ENCODE measurements around the gene TEX22.

Gene TEX22

DNA sequence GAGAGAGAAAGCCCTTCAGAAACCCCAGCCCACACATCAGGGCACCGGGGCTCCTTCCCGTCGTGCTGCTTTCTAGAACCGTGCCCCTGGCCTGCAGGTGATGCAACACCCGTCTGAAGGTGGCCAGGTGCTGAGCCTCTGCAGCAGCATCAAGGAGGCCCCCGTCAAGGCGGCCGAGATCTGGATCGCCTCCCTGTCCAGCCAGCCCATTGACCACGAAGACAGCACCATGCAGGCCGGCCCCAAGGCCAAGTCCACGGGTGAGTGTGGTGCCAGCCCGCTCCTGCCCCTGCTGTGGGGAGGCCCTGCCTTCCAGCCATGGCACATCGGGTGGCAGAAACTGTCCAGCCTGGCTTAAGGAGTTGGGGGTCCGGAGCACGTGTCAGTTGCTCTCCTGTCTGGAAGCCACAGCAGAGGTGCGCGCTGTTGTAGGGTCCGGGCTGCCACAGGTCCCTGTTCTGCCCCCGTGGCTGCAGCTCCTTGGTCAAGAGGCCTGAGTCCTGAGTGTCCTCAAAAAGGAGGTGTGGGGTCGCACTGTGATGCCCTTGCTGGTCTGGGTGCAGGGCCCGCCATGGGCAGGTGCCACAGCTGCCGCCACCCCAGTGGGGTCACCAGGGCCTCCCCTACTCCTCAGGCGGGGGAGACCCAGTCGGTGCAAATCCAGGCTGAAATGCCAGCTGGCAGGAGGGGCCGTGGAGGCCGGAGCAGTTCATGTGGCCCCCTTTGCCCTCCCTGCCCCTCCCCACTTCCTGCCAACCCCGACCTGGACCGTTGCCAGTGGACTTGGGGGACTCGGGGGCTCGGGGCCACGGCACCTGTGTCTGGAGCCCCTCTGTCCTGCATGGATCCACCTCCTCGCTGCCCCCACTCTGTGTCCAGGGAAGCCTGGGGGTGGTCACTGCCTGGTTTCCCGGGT lies 31.0 kb upstream of the TEX22 start:
- DNase-seq: no peak

GRCh38 chr14:105368032-105368417 lies 30.3 kb upstream of the TEX22 start:
- no peak for DNase-seq

GRCh38 chr14:105368426-105368825 lies 29.9 kb upstream of the TEX22 start:
- DNase-seq: no peak

- no peak for DNase-seq
Measured at GRCh38 chr14:105368910-105369652, 29.3 kb upstream of the TEX22 start.

DNA sequence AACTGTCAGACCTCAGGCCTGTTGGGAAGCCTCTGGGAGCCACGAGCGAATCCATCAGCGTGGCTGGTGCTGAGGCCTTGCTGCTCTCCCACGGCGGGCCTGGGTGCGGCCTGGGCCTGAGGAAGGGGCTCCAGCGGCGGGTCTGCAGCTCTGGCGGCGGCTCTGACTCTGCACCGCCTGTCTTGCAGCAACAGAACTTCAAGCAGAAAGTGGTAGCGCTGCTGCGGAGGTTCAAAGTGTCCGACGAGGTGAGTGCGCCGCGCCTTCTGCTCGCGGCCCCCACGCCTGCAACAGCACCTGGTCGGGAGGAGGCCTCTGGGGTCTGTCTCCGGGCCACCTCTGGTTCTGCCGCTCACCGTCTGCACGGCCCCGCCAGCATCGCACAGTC lies 28.7 kb upstream of the TEX22 start:
- DNase-seq: no peak

- DNase-seq: no peak
Measured at GRCh38 chr14:105374389-105374788, 23.9 kb upstream of the TEX22 start.

GRCh38 chr14:105375635-105376057 lies 22.7 kb upstream of the TEX22 start:
- no peak for DNase-seq

GRCh38 chr14:105376521-105377440 lies 21.6 kb upstream of the TEX22 start:
- no peak for DNase-seq

DNA sequence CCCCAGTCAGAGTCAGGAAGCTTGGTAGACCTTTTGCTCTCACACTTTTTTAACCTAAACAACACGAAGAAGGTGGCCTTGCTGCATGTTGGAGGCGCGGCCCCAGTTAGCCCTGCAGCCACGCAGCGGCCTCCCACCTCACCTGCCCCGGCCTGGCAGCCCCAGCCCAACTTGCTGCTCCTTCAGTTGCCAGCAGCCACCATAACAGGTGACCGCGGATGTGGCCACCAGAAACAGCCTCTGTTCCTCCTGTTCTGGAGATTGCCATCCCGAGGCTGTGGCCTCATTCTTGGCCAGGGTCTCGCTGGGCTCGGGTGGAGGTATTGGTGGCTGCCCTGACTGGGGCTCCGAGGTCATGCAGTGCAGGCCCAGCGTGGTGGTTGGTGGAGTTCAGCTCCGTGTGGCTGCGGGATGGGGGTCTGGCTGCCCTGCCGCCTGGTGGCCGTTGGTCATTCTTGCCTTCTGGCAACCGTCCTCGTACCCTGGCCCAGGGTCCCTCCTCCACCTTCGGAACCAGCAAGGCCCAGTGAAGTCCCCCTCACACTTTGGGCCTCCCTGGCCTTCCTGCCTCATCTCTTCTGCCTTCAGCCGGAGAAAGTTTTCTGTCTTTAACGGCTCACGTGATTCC lies 20.7 kb upstream of the TEX22 start:
- DNase-seq: no peak

DNA sequence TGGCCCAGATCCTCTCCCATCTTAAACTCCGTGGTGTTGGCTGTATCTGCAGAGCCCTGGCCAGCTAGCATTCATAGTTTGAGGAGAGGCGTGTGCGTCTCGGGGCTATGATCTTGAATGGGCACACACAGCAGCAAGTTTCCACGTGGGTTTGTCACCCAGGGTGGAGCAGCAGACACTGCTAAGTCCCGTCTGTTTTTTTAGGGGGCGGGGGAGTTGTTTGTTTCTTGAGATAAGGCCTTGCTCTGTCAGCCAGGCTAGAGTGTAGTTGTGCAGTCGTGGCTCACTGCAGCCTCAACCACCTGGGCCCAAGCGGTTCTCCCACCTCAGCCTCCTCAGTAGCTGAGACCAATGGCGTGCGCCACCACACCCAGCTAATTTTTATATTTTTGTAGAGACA lies 20.1 kb upstream of the TEX22 start:
- DNase-seq: no peak

DNA sequence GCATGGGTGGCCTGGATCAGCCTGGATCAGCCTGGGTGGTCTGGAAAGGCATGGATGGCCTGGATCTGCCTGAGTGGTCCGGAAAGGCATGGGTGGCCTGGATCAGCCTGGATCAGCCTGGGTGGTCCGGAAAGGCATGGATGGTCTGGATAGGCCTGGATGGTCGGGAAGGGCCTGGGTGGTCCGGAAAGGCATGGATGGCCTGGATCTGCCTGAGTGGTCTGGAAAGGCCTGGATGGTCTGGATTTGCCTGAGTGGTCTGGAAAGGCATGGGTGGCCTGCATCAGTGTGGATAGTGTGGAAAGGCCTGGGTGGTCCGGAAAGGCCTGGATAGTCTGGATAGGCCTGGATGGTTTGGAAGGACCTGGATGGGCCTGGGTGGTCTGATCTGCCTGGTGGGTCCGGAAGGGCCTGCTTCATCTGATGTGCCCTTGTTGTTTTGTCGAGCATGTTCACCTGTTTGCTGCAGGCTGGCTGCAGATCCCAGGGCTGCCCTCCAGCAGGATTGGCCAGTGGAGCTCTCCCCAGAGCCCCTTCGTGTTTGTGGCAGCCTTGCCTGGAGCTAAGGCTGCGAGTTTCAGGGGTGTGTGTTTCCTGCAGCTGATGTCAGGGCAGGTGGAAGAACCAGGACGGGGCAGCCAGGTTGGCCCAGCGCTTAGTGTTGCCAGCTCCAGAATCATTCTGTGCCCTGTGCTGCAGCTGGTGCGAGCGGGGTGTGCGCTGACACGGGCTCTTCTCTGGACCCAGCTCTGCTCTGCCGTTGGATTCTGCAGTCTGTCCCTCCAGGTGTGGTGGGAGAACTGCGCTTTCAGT lies 19.3 kb upstream of the TEX22 start:
- no peak for DNase-seq

DNA sequence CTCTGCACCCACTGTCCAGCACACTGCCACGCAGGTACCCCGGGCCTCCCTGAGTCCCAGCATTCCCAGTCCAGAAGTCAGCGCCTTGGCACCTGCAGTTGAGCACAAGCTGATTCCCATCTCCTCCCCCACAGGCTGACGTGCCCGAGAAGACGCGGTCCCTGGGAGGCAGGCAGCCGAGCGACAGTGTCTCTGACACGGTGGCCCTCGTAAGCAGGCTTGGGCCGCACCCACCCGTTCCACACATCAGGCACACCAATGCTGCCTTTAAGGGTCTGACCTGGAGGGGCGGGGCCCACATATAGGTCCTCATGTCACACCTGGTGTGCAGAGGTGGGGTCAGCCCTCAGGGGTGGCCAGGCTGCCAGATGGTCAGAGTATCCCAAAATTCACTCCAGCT lies 18.4 kb upstream of the TEX22 start:
- DNase-seq: no peak

DNA sequence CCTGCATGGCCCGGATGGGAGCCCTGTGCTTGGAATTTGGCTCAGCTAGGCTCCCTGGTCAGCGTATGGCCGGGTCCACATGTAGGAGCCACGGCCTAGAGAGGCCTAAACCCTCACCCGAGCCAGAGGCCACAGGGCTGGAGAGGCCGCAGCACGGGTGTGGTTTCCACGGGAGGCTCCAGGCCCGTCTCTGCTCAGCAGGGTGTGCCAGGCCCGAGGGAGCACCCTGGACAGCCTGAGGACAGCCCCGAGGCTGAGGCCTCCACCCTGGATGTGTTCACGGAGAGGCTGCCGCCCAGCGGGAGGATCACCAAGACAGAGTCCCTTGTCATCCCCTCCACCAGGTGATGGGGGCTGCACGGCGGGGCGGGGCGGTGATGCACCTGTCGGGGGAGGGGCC lies 17.6 kb upstream of the TEX22 start:
- DNase-seq: no peak

- DNase-seq: no peak
Measured at GRCh38 chr14:105381446-105382342, 16.6 kb upstream of the TEX22 start.

DNA sequence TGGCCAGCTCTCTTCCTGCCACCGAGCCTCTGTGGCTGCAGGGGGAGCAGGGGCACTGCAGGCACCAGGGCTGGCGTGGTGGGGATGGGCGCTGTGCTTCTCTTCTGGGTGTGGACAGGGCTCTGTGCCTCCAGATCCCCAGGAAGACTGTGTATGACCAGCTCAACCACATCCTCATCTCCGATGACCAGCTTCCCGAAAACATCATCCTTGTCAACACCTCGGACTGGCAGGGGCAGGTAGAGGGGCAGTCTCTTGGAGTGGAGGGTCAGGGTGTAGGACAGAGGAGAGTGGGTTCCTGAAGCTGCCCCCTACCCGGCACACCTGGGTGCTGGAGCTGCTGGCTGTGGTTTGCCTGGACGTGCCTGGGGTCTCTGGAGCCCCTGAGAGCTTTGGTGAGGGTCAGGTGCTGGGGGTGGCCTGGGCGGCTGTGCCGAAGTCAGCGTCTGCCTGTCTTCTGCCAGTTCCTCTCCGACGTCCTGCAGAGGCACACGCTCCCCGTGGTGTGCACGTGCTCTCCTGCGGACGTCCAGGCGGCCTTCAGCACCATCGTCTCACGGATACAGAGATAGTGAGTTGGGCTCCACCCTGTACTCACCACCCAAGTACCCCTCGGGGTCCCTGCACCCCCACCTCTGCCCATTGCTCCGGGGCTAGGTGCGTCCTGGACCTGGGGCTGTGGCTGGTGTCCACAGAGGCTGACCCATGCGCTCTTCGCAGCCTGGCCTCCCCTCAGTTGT lies 15.8 kb upstream of the TEX22 start:
- no peak for DNase-seq

GRCh38 chr14:105383083-105383730 lies 15.1 kb upstream of the TEX22 start:
- no peak for DNase-seq

DNA sequence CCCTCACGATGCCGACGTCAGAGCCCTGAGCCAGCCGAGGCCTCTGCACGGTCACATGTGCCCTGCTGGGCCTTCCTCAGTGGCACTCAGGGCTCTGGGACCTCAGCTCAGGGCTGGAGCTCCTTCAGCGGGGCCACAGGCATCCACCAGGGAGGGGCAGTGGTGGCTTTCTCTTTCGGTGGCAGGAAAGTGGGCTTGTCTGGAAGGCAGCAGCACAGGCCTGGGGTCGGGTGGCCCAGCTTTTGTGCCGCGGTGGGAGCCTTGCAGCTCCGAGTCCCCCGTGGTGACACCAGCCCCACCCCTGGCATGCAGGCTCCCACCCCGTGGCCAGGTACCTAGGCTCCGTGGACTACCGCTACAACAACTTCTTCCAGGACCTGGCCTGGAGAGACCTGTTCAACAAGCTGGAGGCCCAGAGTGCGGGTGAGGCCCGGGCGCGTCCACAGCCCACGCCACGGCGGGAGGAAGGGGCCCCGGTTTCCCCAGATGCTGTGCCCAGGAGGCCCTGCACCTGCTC lies 14.2 kb upstream of the TEX22 start:
- no peak for DNase-seq

DNA sequence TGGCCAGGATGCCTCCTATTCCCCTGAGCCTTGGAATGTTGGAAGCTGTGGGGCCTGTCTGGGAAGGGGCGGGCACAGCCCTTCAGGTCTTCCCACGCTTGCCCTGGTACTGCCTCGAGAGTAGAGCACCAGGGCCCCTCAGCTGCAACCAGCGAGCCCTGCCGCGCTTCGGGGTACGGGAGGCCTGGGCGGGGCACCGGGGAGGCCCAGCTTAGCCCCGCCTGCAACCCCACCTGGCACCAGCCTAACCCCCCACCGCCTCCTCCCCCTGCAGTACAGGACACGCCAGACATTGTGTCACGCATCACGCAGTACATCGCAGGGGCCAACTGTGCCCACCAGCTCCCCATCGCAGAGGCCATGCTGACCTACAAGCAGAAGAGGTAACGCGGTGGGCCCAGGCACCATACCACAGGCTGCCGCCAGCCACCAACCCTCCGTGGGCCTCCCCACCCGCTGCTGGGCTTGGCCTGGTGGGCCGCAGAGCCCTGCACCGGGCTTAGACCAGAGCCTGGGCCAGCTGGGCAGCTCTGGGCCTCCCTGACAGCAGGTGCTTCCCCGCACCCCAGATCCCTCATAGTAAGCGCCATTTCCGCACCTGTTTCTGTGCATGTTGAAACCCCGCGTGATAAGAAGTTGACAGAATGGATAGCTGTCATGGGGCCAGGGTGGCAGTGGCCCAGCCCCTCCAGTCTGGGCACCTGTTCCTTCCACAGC lies 13.6 kb upstream of the TEX22 start:
- no peak for DNase-seq

GRCh38 chr14:105385322-105385637 lies 13.1 kb upstream of the TEX22 start:
- DNase-seq: no peak
